ENCODE measurements around the gene FBN1.

GRCh38 chr15:48647962-48648361, 2.5 kb upstream of the FBN1 start:
- no peak for TF ChIP-seq POLR2AphosphoS5 (IDR thresholded peaks at IDR 0.05; ENCODE audit: insufficient read depth, low read depth, low read length)
- no peak for TF ChIP-seq EZH2 (IDR thresholded peaks at IDR 0.05; ENCODE audit: borderline replicate concordance, low read depth, low read length, severe bottlenecking)
- TF ChIP-seq, protein P1, sequence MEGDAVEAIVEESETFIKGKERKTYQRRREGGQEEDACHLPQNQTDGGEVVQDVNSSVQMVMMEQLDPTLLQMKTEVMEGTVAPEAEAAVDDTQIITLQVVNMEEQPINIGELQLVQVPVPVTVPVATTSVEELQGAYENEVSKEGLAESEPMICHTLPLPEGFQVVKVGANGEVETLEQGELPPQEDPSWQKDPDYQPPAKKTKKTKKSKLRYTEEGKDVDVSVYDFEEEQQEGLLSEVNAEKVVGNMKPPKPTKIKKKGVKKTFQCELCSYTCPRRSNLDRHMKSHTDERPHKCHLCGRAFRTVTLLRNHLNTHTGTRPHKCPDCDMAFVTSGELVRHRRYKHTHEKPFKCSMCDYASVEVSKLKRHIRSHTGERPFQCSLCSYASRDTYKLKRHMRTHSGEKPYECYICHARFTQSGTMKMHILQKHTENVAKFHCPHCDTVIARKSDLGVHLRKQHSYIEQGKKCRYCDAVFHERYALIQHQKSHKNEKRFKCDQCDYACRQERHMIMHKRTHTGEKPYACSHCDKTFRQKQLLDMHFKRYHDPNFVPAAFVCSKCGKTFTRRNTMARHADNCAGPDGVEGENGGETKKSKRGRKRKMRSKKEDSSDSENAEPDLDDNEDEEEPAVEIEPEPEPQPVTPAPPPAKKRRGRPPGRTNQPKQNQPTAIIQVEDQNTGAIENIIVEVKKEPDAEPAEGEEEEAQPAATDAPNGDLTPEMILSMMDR (IDR thresholded peaks at IDR 0.05; ENCODE audit: extremely low read depth in 1 of 2, insufficient read depth in 1 of 2, low read depth in 1 of 2, low read length in 2 of 2): peak; percentile 10 to 42
- TF ChIP-seq POLR2A (IDR thresholded peaks at IDR 0.05; ENCODE audit: low read depth, low read length): no peak

Data from endothelial cell of umbilical vein (primary cell).